GM23248 (cell line): Measurements from ENCODE around the gene ERC1. TPM values are rescaled to one million over a fixed set of nuclear protein-coding genes. Genes with fewer than 3 reads are reported as not detected.
"Not testable (repeated sequence)": the region's sequence is repeated elsewhere in the genome, so short reads cannot be mapped to it uniquely, and the experiment has no call there.

Experiments
- DNase-seq: peaks from one replicate; pipeline ENCODE4 v3.0.0-alpha.2; 2015
- H2AFZ ChIP-seq: fragments of 200-600 bp; sonication (generic); 2 replicates; pipeline ENCODE4 v1.6.1; 2016; ENCODE audit warnings: antibody characterized with exemption
- H3F3A ChIP-seq: fragments of 200-600 bp; sonication (generic); 2 replicates; pipeline ENCODE4 v1.6.1; 2016; ENCODE audit warnings: mild to moderate bottlenecking, antibody characterized with exemption, mixed run types; ENCODE audit not compliant: insufficient read depth
- H3K27ac ChIP-seq: fragments of 200-600 bp; sonication (generic); 2 replicates; pipeline ENCODE4 v1.5.1; 2016; ENCODE audit warnings: mild to moderate bottlenecking
- H3K27me3 ChIP-seq: fragments of 200-600 bp; sonication (generic); replicated peaks from 2 replicates; pipeline ENCODE4 v1.6.1; 2016; ENCODE audit warnings: mild to moderate bottlenecking; ENCODE audit not compliant: insufficient read depth
- H3K36me3 ChIP-seq: fragments of 200-600 bp; sonication (generic); 2 replicates; pipeline ENCODE4 v1.6.1; 2016; ENCODE audit warnings: low read depth, mild to moderate bottlenecking
- H3K4me1 ChIP-seq: fragments of 200-600 bp; sonication (generic); 2 replicates; pipeline ENCODE4 v1.6.1; 2016; ENCODE audit warnings: mild to moderate bottlenecking; ENCODE audit not compliant: insufficient read depth
- H3K4me2 ChIP-seq: fragments of 200-600 bp; sonication (generic); one replicate; pipeline ENCODE4 v1.6.1; 2016; ENCODE audit warnings: mild to moderate bottlenecking; ENCODE audit not compliant: unreplicated experiment
- H3K4me3 ChIP-seq: fragments of 200-600 bp; sonication (generic); 2 replicates; pipeline ENCODE4 v1.5.1; 2016; ENCODE audit warnings: mild to moderate bottlenecking
- H3K79me2 ChIP-seq: fragments of 200-600 bp; sonication (generic); 2 replicates; pipeline ENCODE4 v1.6.1; 2016; ENCODE audit warnings: mild to moderate bottlenecking; ENCODE audit not compliant: insufficient read depth
- H3K9ac ChIP-seq: fragments of 200-600 bp; sonication (generic); 2 replicates; pipeline ENCODE4 v1.6.1; 2016; ENCODE audit warnings: mild to moderate bottlenecking
- H3K9me2 ChIP-seq: fragments of 200-600 bp; sonication (generic); 2 replicates; pipeline ENCODE4 v1.6.1; 2016; ENCODE audit warnings: mixed run types, mild to moderate bottlenecking, moderate library complexity; ENCODE audit not compliant: insufficient read depth
- H3K9me3 ChIP-seq: fragments of 200-600 bp; sonication (generic); one replicate; pipeline ENCODE4 v1.6.1; 2017; ENCODE audit warnings: low read depth
- H4K20me1 ChIP-seq: fragments of 200-600 bp; sonication (generic); 2 replicates; pipeline ENCODE4 v1.6.0; 2016; ENCODE audit not compliant: insufficient read depth
- EZH2 ChIP-seq: fragments of 200-600 bp; sonication (generic); IDR thresholded peaks from 2 replicates; pipeline ENCODE4 v1.6.1; 2018; ENCODE audit warnings: antibody characterized with exemption, mild to moderate bottlenecking; ENCODE audit not compliant: insufficient read depth, poor library complexity, severe bottlenecking
- EZH2phosphoT487 ChIP-seq: fragments of 200-600 bp; sonication (generic); IDR thresholded peaks from 2 replicates; pipeline ENCODE4 v1.6.1; 2018; ENCODE audit warnings: antibody characterized with exemption, moderate library complexity, mild to moderate bottlenecking, low read depth; ENCODE audit not compliant: insufficient read depth
- WGBS, 2 experiments: methylation state at CpG; one replicate each; pipeline ENCODE4 v1.1.6; 2015 to 2017; ENCODE audit warnings: low lambda C conversion rate in 2 of 2, low coverage in 1 of 2; ENCODE audit errors: missing lambda C conversion rate in 2 of 2; 5-methylcytosine and 5-hydroxymethylcytosine counted together
- in situ Hi-C: fragments of 300-500 bp; cut with MboI; formaldehyde crosslinking; loops from 2 replicates; pipeline ENCODE4 v1.15.0; 2020
- polyA plus RNA-seq: library from polyadenylated mRNA; unstranded; fragments of >200 nt; fragmentation: Nextera tagmentation; extraction: Ambion mirVana; gene quantifications from 2 replicates; pipeline ENCODE4 v1.2.1, GENCODE V29; 2016
- total RNA-seq: library from RNA; depleted of rRNA; stranded (reverse); fragments of >200 nt; shearing (Covaris generic); gene quantifications from 2 replicates; pipeline ENCODE4 v1.2.3, GENCODE V29; 2014

The ERC1 gene
- total and polyA plus RNA-seq, 2 experiments from 2014 or later, result 21.5 to 23.3 TPM

DNA sequence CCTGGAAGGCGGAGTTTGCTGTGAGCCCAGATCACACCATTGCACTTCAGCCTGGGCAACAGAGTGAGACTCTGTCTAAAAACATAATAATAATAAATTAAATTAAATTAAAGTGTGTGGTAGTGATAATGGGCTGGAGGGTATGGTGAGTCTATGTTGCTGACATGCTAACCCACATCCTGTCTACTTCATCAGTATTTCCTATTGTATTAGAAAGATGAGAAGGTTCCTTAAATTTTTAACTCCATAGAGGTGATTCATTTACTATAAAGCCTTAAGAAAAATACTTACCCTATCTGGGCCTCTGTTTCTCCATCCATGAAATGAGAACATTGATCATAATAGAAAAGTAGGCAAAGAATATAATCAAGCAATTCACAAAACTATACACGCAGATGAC, 322.9 kb downstream of the ERC1 start:
- Histone ChIP-seq H3K9me3 (no peaks in the 10 kb centered on the region), H3K79me2 (0 out of 2 replicates have a peak, but pooled peaks cover 4% of the 10 kb centered on the region), H3K4me3 (no peak overlapping the region), H3F3A (peaks cover 14% of the 10 kb centered on the region), H3K27ac (no peak overlapping the region), H3K36me3 (no peaks in the 10 kb centered on the region), H3K27me3 (no peaks in the 10 kb centered on the region), H3K9me2 (no peaks in the 10 kb centered on the region), H3K4me1 (peaks cover 21% of the 10 kb centered on the region), H3K4me2 (no peak overlapping the region), H4K20me1 (no peaks in the 10 kb centered on the region), H2AFZ (no peak overlapping the region), H3K9ac (no peak overlapping the region)
- WGBS, 2 experiments, result 96 to 100% methylated on average over 2 of the region's 2 CpGs
- in situ Hi-C loops, result no loop called here
- peak; percentile 16 for DNase-seq
- no peak for TF ChIP-seq EZH2phosphoT487
- no peak for TF ChIP-seq EZH2

DNA sequence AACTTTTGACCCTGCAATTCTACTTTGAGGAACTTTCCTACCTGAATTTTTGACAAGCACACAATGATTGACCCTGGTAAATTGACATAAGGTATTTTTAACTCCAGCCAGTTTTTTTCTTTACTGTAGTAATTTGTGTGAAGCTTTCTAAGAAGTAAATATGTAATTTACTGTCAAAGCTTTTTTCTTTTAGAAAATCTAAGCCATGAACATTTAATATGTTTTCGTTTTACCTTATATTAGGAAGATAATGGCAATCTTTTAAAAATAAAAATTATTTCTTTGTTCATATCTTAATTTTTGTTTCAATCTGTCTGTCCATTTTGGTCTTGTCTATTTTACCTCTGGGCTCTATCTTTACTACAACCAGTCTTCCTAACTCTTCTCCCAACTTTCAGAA, 323.5 kb downstream of the ERC1 start:
- H3K4me1 ChIP-seq, result peaks cover 27% of the 10 kb centered on the region
- H3K27me3 ChIP-seq, result no peaks in the 10 kb centered on the region
- H3K79me2 ChIP-seq, result peaks cover 4% of the 10 kb centered on the region; the same call in 1 of the 2 replicates
- no peak overlapping the region for H3K9ac ChIP-seq
- in situ Hi-C loops, result no loop called here
- no peaks in the 10 kb centered on the region for H3K36me3 ChIP-seq
- H3K4me3 ChIP-seq, result no peak overlapping the region
- no peaks in the 10 kb centered on the region for H4K20me1 ChIP-seq
- H3K9me2 ChIP-seq, result no peaks in the 10 kb centered on the region
- no peak overlapping the region for H3K27ac ChIP-seq
- H2AFZ ChIP-seq, result no peak overlapping the region
- H3K9me3 ChIP-seq, result no peaks in the 10 kb centered on the region
- DNase-seq, result no peak
- peaks cover 20% of the 10 kb centered on the region for H3F3A ChIP-seq
- no peak for TF ChIP-seq EZH2
- TF ChIP-seq EZH2phosphoT487, result no peak
- no peak overlapping the region for H3K4me2 ChIP-seq
- 98 to 100% methylated on average over 1 of the region's 1 CpG for WGBS, 2 experiments

DNA sequence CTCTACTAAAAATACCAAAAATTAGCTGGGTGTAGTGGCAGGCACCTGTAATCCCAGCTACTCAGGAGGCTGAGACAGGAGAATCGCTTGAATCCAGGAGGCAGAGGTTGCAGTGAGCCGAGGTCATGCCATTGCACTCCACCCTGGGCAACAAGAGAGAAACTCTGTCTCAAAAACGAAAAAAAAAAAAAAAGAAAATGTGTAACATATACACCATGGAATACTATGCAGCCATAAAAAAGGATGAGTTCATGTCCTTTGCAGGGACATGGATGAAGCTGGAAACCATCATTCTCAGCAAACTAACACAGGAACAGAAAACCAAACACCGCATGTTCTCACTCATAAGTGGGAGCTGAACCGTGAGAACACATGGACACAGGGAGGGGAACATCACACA, 326.0 kb downstream of the ERC1 start:
- H3K4me3 ChIP-seq, DNase-seq, H3K9me2 ChIP-seq, H4K20me1 ChIP-seq, H3K9ac ChIP-seq, H3K36me3 ChIP-seq, H3K27ac ChIP-seq, H3K9me3 ChIP-seq, H2AFZ ChIP-seq, H3K4me2 ChIP-seq, in situ Hi-C loops, H3K27me3 ChIP-seq: not testable (repeated sequence)
- Histone ChIP-seq H3K4me1 (peaks cover 30% of the 10 kb centered on the region), H3F3A (peaks cover 21% of the 10 kb centered on the region), H3K79me2 (peaks cover 20% of the 10 kb centered on the region)
- 91 to 95% methylated on average over 3 to 5 of the region's 5 CpGs for WGBS, 2 experiments

DNA sequence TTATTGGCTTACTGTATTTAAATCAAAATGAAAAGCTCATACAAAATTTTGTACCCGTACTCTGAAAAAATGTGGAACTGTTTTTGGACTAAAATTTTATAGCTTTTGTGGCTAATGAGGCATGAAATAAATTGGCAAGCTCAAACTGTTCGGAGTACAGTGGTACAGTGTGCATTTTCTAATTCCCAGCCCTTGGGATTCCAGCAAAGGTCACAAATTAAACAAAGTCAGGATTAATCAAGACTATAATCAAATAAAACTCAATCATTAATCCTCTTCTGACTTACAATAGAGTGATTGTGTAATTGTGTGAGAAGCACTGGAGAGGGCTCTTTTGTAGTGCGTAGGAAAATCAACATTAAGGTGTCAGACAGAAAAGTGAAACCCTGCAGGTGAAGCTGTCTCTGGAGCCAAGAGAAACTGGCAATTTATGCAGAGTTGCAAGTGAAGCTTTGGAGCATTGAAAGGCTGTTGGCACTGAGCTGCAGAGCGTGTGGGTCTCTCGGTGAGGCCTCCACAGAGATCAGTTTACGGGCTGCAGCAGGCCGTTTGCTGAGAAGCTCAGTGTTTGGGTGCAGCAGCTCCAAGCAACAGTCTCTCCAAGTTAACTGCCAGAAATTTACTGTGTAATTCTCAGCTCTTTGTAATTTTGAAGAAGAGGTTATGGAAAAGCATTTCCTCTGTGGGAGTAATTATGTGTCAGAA, 327.5 kb downstream of the ERC1 start:
- Histone ChIP-seq H3K4me1 (peaks cover 24% of the 10 kb centered on the region), H3K4me2 (peak overlapping the region; percentile 85), H3K79me2 (peaks cover 20% of the 10 kb centered on the region), H3K9me3 (no peaks in the 10 kb centered on the region), H4K20me1 (no peaks in the 10 kb centered on the region), H3F3A (peaks cover 21% of the 10 kb centered on the region), H3K9ac (peak overlapping the region; percentile 73), H2AFZ (peak overlapping the region; percentile 23), H3K27ac (peak overlapping the region; percentile 90), H3K36me3 (no peaks in the 10 kb centered on the region), H3K4me3 (peak overlapping the region; percentile 63), H3K9me2 (no peaks in the 10 kb centered on the region), H3K27me3 (no peaks in the 10 kb centered on the region)
- WGBS, 2 experiments, result 7% methylated on average over 7 of the region's 7 CpGs
- peak; percentile 76 for DNase-seq
- TF ChIP-seq EZH2phosphoT487 (no peak), EZH2 (no peak)
- in situ Hi-C loops, result no loop called here

DNA sequence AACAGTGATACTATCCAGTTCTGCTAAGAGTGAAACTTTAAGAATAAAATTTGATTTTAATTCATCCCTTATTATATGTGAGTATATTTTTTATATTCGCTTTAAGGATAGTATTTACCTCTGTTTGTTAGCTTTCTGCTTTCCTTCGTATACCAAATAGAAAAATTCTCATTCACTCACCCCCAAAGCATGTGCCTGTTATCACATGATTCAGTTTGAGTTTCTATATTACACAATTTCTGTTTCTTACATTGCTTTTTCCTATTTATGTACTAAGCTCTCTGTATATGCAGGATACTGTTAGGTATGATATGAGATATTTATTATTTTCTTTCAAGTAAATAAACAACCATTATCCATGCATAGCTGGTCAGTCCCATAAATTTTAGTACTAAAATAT, 328.2 kb downstream of the ERC1 start:
- 26 to 33% methylated on average over 2 of the region's 2 CpGs for WGBS, 2 experiments
- H3F3A ChIP-seq, result peaks cover 21% of the 10 kb centered on the region
- H3K79me2 ChIP-seq, result peaks cover 20% of the 10 kb centered on the region
- H3K9ac ChIP-seq, result peak overlapping the region; percentile 73
- H3K9me2 ChIP-seq, result no peaks in the 10 kb centered on the region
- DNase-seq, result peak; percentile 71
- peak overlapping the region; percentile 90 for H3K27ac ChIP-seq
- H4K20me1 ChIP-seq, result no peaks in the 10 kb centered on the region
- peak overlapping the region; percentile 63 for H3K4me3 ChIP-seq
- TF ChIP-seq EZH2phosphoT487, result no peak
- TF ChIP-seq EZH2, result no peak
- H3K4me1 ChIP-seq, result peaks cover 24% of the 10 kb centered on the region
- peak overlapping the region; percentile 85 for H3K4me2 ChIP-seq
- H2AFZ ChIP-seq, result peak overlapping the region; percentile 23
- in situ Hi-C loops, result no loop called here
- H3K36me3 ChIP-seq, result no peaks in the 10 kb centered on the region
- no peaks in the 10 kb centered on the region for H3K9me3 ChIP-seq
- no peaks in the 10 kb centered on the region for H3K27me3 ChIP-seq
